ENCODE data around the gene CCDC137. TPM values are rescaled to one million over a fixed set of nuclear protein-coding genes. Genes with fewer than 3 reads are reported as not detected.

The CCDC137 gene
- polyA plus RNA-seq, 3 donors = 2.4 to 8.8 (median 3.6) TPM

- H2AFZ ChIP-seq (ENCODE audit: insufficient read depth, low read depth, low read length, poor library complexity, severe bottlenecking) = no peak overlapping the region
- Mint-ChIP-seq H3K27ac (peak overlapping the region in 2 of 7 donors; percentile 33 to 60), H3K36me3 (peaks cover 62 to 97% of the 10 kb centered on the region in 2 donors), H3K9me3 (no peaks in the 10 kb centered on the region), H3K4me3 (no peak overlapping the region), H3K27me3 (ENCODE audit: low read depth in 3 of 3) (no peaks in the 10 kb centered on the region), H3K4me1 (peaks cover 8% of the 10 kb centered on the region)
- WGBS (ENCODE audit: insufficient coverage) = 96% methylated on average over 15 of the region's 18 CpGs
- H3K9ac ChIP-seq (ENCODE audit: insufficient read depth, low read length, poor library complexity, severe bottlenecking) = no peak overlapping the region
- H3K79me2 ChIP-seq (ENCODE audit: insufficient read depth, low read length) = peaks cover 60% of the 10 kb centered on the region
- no peak overlapping the region for H3K4me2 ChIP-seq (replicated peaks; ENCODE audit: extremely low read depth, low read length, poor library complexity, severe bottlenecking)
- TF ChIP-seq CTCF (IDR thresholded peaks at IDR 0.05) = no peak
- no peak overlapping the region for H3K27ac ChIP-seq (ENCODE audit: low read depth in 1 of 2, low read length in 2 of 2)
- no peak for DNase-seq
- no peaks in the 10 kb centered on the region for H3K27me3 ChIP-seq (ENCODE audit: control insufficient read depth in 2 of 2, insufficient read depth in 2 of 2, low read length in 2 of 2)
- no peaks in the 10 kb centered on the region for H3K9me3 ChIP-seq (replicated peaks in 1 of 2; ENCODE audit: control insufficient read depth in 1 of 2, insufficient read depth in 1 of 2, low read length in 2 of 2)
- peaks cover 96 to 99% of the 10 kb centered on the region in 2 donors for H3K36me3 ChIP-seq (replicated peaks in 1 of 2; ENCODE audit: control insufficient read depth in 1 of 2, insufficient read depth in 2 of 2, low read length in 2 of 2)
- H4K20me1 ChIP-seq (ENCODE audit: insufficient read depth, low read length) = peaks cover 100% of the 10 kb centered on the region
- intact Hi-C loops (cut with micrococcal nuclease) = no loop called here
- H3K4me1 ChIP-seq (ENCODE audit: control insufficient read depth in 1 of 2, insufficient read depth in 2 of 2, low read length in 2 of 2) = peaks cover 4 to 6% of the 10 kb centered on the region in 2 donors
- H3K4me3 ChIP-seq (replicated peaks in 1 of 3; ENCODE audit: low read depth in 2 of 3, low read length in 3 of 3) = no peak overlapping the region
Measured at GRCh38 chr17:81690066-81690465, 23.5 kb downstream of the CCDC137 start.

- H3K4me3 Mint-ChIP-seq = no peak overlapping the region
- H3K27ac ChIP-seq (ENCODE audit: low read depth in 1 of 2, low read length in 2 of 2) = no peak overlapping the region
- no peaks in the 10 kb centered on the region for H3K9me3 ChIP-seq (replicated peaks in 1 of 2; ENCODE audit: control insufficient read depth in 1 of 2, insufficient read depth in 1 of 2, low read length in 2 of 2)
- peaks cover 3% of the 10 kb centered on the region for H3K4me1 Mint-ChIP-seq
- H3K36me3 ChIP-seq (replicated peaks in 1 of 2; ENCODE audit: control insufficient read depth in 1 of 2, insufficient read depth in 2 of 2, low read length in 2 of 2) = peaks cover 98 to 100% of the 10 kb centered on the region in 2 donors
- intact Hi-C loops (cut with micrococcal nuclease) = no loop called here
- no peaks in the 10 kb centered on the region for H3K9me3 Mint-ChIP-seq
- peaks cover 55% of the 10 kb centered on the region for H3K79me2 ChIP-seq (ENCODE audit: insufficient read depth, low read length)
- H3K27ac Mint-ChIP-seq = no peak overlapping the region
- no peak for TF ChIP-seq CTCF (IDR thresholded peaks at IDR 0.05)
- H3K27me3 ChIP-seq (ENCODE audit: control insufficient read depth in 2 of 2, insufficient read depth in 2 of 2, low read length in 2 of 2) = no peaks in the 10 kb centered on the region
- no peak for DNase-seq
- H4K20me1 ChIP-seq (ENCODE audit: insufficient read depth, low read length) = peaks cover 100% of the 10 kb centered on the region
- no peak overlapping the region for H3K9ac ChIP-seq (ENCODE audit: insufficient read depth, low read length, poor library complexity, severe bottlenecking)
- no peak overlapping the region for H3K4me3 ChIP-seq (replicated peaks in 1 of 3; ENCODE audit: low read depth in 2 of 3, low read length in 3 of 3)
- 91% methylated on average over 17 of the region's 17 CpGs for WGBS (ENCODE audit: insufficient coverage)
- no peak overlapping the region for H3K4me2 ChIP-seq (replicated peaks; ENCODE audit: extremely low read depth, low read length, poor library complexity, severe bottlenecking)
- H3K27me3 Mint-ChIP-seq (ENCODE audit: low read depth in 3 of 3) = no peaks in the 10 kb centered on the region
- peaks cover 64 to 97% of the 10 kb centered on the region in 2 donors for H3K36me3 Mint-ChIP-seq
- H2AFZ ChIP-seq (ENCODE audit: insufficient read depth, low read depth, low read length, poor library complexity, severe bottlenecking) = no peak overlapping the region
- peaks cover 0 to 1% of the 10 kb centered on the region in 2 donors for H3K4me1 ChIP-seq (ENCODE audit: control insufficient read depth in 1 of 2, insufficient read depth in 2 of 2, low read length in 2 of 2)
Measured at GRCh38 chr17:81690549-81690948, 24.0 kb downstream of the CCDC137 start.
